ENCODE measurements around the gene CCDC17. TPM values are rescaled to one million over a fixed set of nuclear protein-coding genes. Genes with fewer than 3 reads are reported as not detected.

CCDC17 gene
- total and polyA plus RNA-seq, 4 donors = 0.30 to 6.4 (median 0.73) TPM

GRCh38 chr1:45669379-45669778 is 45.5 kb upstream of the CCDC17 start:
- H3K9me3 ChIP-seq (ENCODE audit: control insufficient read depth in 4 of 4, low read length in 3 of 4) = no peaks in the 10 kb centered on the region
- DNase-seq (ENCODE audit: low spot score) = no peak
- WGBS = 22% methylated on average over 1 of the region's 1 CpG
- H3K9ac ChIP-seq (ENCODE audit: low read depth in 1 of 2, low read length in 2 of 2) = no peak overlapping the region
- no peaks in the 10 kb centered on the region for H3K27me3 ChIP-seq (ENCODE audit: control insufficient read depth in 4 of 4, insufficient read depth in 4 of 4, low read length in 3 of 4)
- H3K36me3 ChIP-seq (ENCODE audit: control insufficient read depth in 4 of 4, insufficient read depth in 3 of 4, low read depth in 1 of 4, low read length in 3 of 4) = no peaks in the 10 kb centered on the region
- peaks cover 9 to 44% (median 27%) of the 10 kb centered on the region in 4 donors for H3K4me1 ChIP-seq (ENCODE audit: control insufficient read depth in 4 of 4, insufficient read depth in 4 of 4, low read length in 3 of 4)
- TF ChIP-seq SP1 (IDR thresholded peaks at IDR 0.05) (no peak), YY1 (IDR thresholded peaks at IDR 0.05) (no peak), EGR1 (IDR thresholded peaks at IDR 0.05; ENCODE audit: low read depth in 2 of 2) (no peak), ZBTB33 (IDR thresholded peaks at IDR 0.05) (no peak), FOXA1 (IDR thresholded peaks at IDR 0.05) (no peak), ATF3 (IDR thresholded peaks at IDR 0.05) (no peak), RAD21 (IDR thresholded peaks at IDR 0.05) (no peak), NR2F2 (IDR thresholded peaks at IDR 0.05) (no peak), RXRA (IDR thresholded peaks at IDR 0.05) (no peak)
- H3K4me3 ChIP-seq (ENCODE audit: low read depth in 1 of 3, low read length in 3 of 3) = no peak overlapping the region
- H3K27ac ChIP-seq (ENCODE audit: low read depth in 1 of 2, low read length in 2 of 2) = no peak overlapping the region

- Histone ChIP-seq H3K27me3 (ENCODE audit: control insufficient read depth in 4 of 4, insufficient read depth in 4 of 4, low read length in 3 of 4) (no peaks in the 10 kb centered on the region), H3K9ac (ENCODE audit: low read depth in 1 of 2, low read length in 2 of 2) (no peak overlapping the region), H3K4me1 (ENCODE audit: control insufficient read depth in 4 of 4, insufficient read depth in 4 of 4, low read length in 3 of 4) (peaks cover 7 to 35% (median 20%) of the 10 kb centered on the region in 4 donors), H3K36me3 (ENCODE audit: control insufficient read depth in 4 of 4, insufficient read depth in 3 of 4, low read depth in 1 of 4, low read length in 3 of 4) (no peaks in the 10 kb centered on the region), H3K4me3 (ENCODE audit: low read depth in 1 of 3, low read length in 3 of 3) (no peak overlapping the region), H3K9me3 (ENCODE audit: control insufficient read depth in 4 of 4, low read length in 3 of 4) (no peaks in the 10 kb centered on the region), H3K27ac (ENCODE audit: low read depth in 1 of 2, low read length in 2 of 2) (no peak overlapping the region)
- no peak for DNase-seq (ENCODE audit: low spot score)
- no peak for TF ChIP-seq RXRA (IDR thresholded peaks at IDR 0.05)
- no peak for TF ChIP-seq YY1 (IDR thresholded peaks at IDR 0.05)
- no peak for TF ChIP-seq FOXA1 (IDR thresholded peaks at IDR 0.05)
- WGBS = 97% methylated on average over 4 of the region's 4 CpGs
These were observed 44.7 kb upstream of the CCDC17 start for GRCh38 chr1:45668526-45668925.

- WGBS = 86% methylated on average over 8 of the region's 8 CpGs
- no peak overlapping the region for H3K4me3 ChIP-seq (ENCODE audit: low read depth in 1 of 3, low read length in 3 of 3)
- DNase-seq (ENCODE audit: low spot score) = no peak
- no peaks in the 10 kb centered on the region for H3K27me3 ChIP-seq (ENCODE audit: control insufficient read depth in 4 of 4, insufficient read depth in 4 of 4, low read length in 3 of 4)
- H3K36me3 ChIP-seq (ENCODE audit: control insufficient read depth in 4 of 4, insufficient read depth in 3 of 4, low read depth in 1 of 4, low read length in 3 of 4) = no peaks in the 10 kb centered on the region
- H3K4me1 ChIP-seq (ENCODE audit: control insufficient read depth in 4 of 4, insufficient read depth in 4 of 4, low read length in 3 of 4) = peaks cover 9 to 32% (median 17%) of the 10 kb centered on the region in 4 donors
- no peak overlapping the region for H3K9ac ChIP-seq (ENCODE audit: low read depth in 1 of 2, low read length in 2 of 2)
- H3K27ac ChIP-seq (ENCODE audit: low read depth in 1 of 2, low read length in 2 of 2) = no peak overlapping the region
- no peaks in the 10 kb centered on the region for H3K9me3 ChIP-seq (ENCODE audit: control insufficient read depth in 4 of 4, low read length in 3 of 4)
- TF ChIP-seq ZBTB33 (IDR thresholded peaks at IDR 0.05) = no peak
- TF ChIP-seq CTCF (IDR thresholded peaks at IDR 0.05; ENCODE audit: low read depth, low read length, missing input control) = no peak
- no peak for TF ChIP-seq HNF4G (IDR thresholded peaks at IDR 0.05)
- no peak for TF ChIP-seq RXRA (IDR thresholded peaks at IDR 0.05)
- no peak for TF ChIP-seq ATF3 (IDR thresholded peaks at IDR 0.05)
- TF ChIP-seq FOXA1 (IDR thresholded peaks at IDR 0.05) = no peak
- TF ChIP-seq TAF1 (conservative IDR thresholded peaks at IDR 0.05) = no peak
- no peak for TF ChIP-seq NR2F2 (IDR thresholded peaks at IDR 0.05)
- TF ChIP-seq MAX (IDR thresholded peaks at IDR 0.05) = no peak
- TF ChIP-seq REST (IDR thresholded peaks at IDR 0.05) = no peak
- no peak for TF ChIP-seq JUND (IDR thresholded peaks at IDR 0.05)
- TF ChIP-seq HNF4A (conservative IDR thresholded peaks at IDR 0.05) = no peak
- TF ChIP-seq FOXA2 (IDR thresholded peaks at IDR 0.05) = no peak
These were observed 43.7 kb upstream of the CCDC17 start for GRCh38 chr1:45667321-45668111.

Data from liver (tissue), 9 donors.